Keratinocyte (primary cell): ENCODE results near the gene MIGA1.
"Not testable (repeated sequence)": the region's sequence is repeated elsewhere in the genome, so short reads cannot be mapped to it uniquely, and the experiment has no call there.

ENCODE experiments used
- EZH2 ChIP-seq: IDR thresholded peaks from one replicate; pipeline ENCODE4 v1.6.1; 2012; ENCODE audit warnings: inconsistent platforms, mild to moderate bottlenecking, low read length, moderate library complexity
- TF ChIP-seq, protein P1 (sequence below), 3 experiments: IDR thresholded peaks in 1 of 3; conservative IDR thresholded peaks in 1 of 3; optimal IDR thresholded peaks in 1 of 3; 2 replicates in 2 of 3; 3 replicates in 1 of 3; pipeline versions ENCODE3 to v1.5.1; 2011; ENCODE audit warnings: low read length in 3 of 3, mild to moderate bottlenecking in 3 of 3, moderate library complexity in 2 of 3, control low read depth in 1 of 3, inconsistent platforms in 1 of 3; ENCODE audit not compliant: insufficient read depth in 2 of 3; ENCODE audit errors: extremely low read depth in 1 of 3

DNA sequence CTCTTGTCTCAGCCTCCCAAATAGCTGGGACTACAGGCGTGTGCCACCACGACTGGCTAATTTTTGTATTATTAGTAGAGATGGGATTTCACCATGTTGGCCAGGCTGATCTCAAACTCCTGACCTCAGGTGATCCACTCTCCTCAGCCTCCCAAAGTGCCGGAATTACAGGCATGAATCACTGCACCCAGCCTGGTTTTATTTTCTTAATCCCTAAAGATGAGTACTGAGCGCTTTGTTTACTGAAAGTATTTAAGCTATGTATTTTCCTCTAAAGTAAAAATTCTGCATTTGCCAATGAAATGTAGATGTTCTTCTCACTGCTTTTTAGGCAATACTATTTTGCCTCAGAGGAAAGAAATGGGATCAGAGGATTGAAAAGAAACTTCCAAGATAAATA, 30.0 kb upstream of the MIGA1 start:
- not testable (repeated sequence) for TF ChIP-seq EZH2
- TF ChIP-seq, protein P1, sequence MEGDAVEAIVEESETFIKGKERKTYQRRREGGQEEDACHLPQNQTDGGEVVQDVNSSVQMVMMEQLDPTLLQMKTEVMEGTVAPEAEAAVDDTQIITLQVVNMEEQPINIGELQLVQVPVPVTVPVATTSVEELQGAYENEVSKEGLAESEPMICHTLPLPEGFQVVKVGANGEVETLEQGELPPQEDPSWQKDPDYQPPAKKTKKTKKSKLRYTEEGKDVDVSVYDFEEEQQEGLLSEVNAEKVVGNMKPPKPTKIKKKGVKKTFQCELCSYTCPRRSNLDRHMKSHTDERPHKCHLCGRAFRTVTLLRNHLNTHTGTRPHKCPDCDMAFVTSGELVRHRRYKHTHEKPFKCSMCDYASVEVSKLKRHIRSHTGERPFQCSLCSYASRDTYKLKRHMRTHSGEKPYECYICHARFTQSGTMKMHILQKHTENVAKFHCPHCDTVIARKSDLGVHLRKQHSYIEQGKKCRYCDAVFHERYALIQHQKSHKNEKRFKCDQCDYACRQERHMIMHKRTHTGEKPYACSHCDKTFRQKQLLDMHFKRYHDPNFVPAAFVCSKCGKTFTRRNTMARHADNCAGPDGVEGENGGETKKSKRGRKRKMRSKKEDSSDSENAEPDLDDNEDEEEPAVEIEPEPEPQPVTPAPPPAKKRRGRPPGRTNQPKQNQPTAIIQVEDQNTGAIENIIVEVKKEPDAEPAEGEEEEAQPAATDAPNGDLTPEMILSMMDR (optimal IDR thresholded peaks at IDR 0.05 in 1 of 3, IDR thresholded peaks at IDR 0.05 in 1 of 3, conservative IDR thresholded peaks at IDR 0.05 in 1 of 3; ENCODE audit: extremely low read depth in 1 of 3, insufficient read depth in 2 of 3, low read length in 3 of 3): not testable (repeated sequence)
